Mesendoderm (in vitro differentiated cells): ENCODE data around the gene TAL2.

Experiments used
- DNase-seq: peaks from one replicate; pipeline ENCODE4 v3.0.0; 2013
- H2AK5ac ChIP-seq: 2 replicates; pipeline ENCODE4 v1.6.1; 2013; ENCODE audit warnings: low read length, inconsistent platforms
- H2BK120ac ChIP-seq: 2 replicates; pipeline ENCODE4 v1.6.1; 2013; ENCODE audit warnings: low read depth, mild to moderate bottlenecking, low read length, moderate library complexity, mixed read lengths
- H2BK15ac ChIP-seq: replicated peaks from 2 replicates; pipeline ENCODE4 v1.6.1; 2013; ENCODE audit warnings: low read depth, mild to moderate bottlenecking, moderate library complexity
- H2BK5ac ChIP-seq: 2 replicates; pipeline ENCODE4 v1.6.1; 2013; ENCODE audit warnings: low read length, inconsistent platforms
- H3K18ac ChIP-seq: 2 replicates; pipeline ENCODE4 v1.6.1; 2013; ENCODE audit warnings: mild to moderate bottlenecking, low read length, mixed read lengths
- H3K23ac ChIP-seq: one replicate; pipeline ENCODE4 v1.6.1; 2013; ENCODE audit warnings: low read length
- H3K27ac ChIP-seq: 2 replicates; pipeline ENCODE4 v1.5.1; 2013; ENCODE audit warnings: low read depth, mild to moderate bottlenecking, inconsistent platforms, low read length, moderate library complexity
- H3K27me3 ChIP-seq: 2 replicates; pipeline ENCODE4 v1.6.1; 2013; ENCODE audit warnings: low read length, control low read depth, mild to moderate bottlenecking, inconsistent platforms; ENCODE audit not compliant: insufficient read depth, poor library complexity
- H3K36me3 ChIP-seq: 2 replicates; pipeline ENCODE4 v1.6.1; 2013; ENCODE audit warnings: low read length, inconsistent platforms; ENCODE audit not compliant: control insufficient read depth, insufficient read depth
- H3K4ac ChIP-seq: one replicate; pipeline ENCODE4 v1.6.1; 2013; ENCODE audit warnings: low read depth, mild to moderate bottlenecking, low read length, moderate library complexity
- H3K4me1 ChIP-seq: 2 replicates; pipeline ENCODE4 v1.6.1; 2013; ENCODE audit warnings: low read depth, low read length, inconsistent platforms; ENCODE audit not compliant: control insufficient read depth
- H3K4me2 ChIP-seq: 2 replicates; pipeline ENCODE4 v1.6.1; 2013; ENCODE audit warnings: low read length
- H3K4me3 ChIP-seq: 2 replicates; pipeline ENCODE4 v1.5.1; 2013; ENCODE audit warnings: mild to moderate bottlenecking, low read length
- H3K56ac ChIP-seq: one replicate; pipeline ENCODE4 v1.6.1; 2013; ENCODE audit warnings: low read length
- H3K79me1 ChIP-seq: 2 replicates; pipeline ENCODE4 v1.6.1; 2013; ENCODE audit warnings: low read length, inconsistent platforms
- H3K79me2 ChIP-seq: 2 replicates; pipeline ENCODE4 v1.6.1; 2013; ENCODE audit warnings: mild to moderate bottlenecking, low read length; ENCODE audit not compliant: control insufficient read depth, insufficient read depth
- H3K9ac ChIP-seq: 2 replicates; pipeline ENCODE4 v1.6.1; 2013; ENCODE audit warnings: low read length, inconsistent platforms
- H4K5ac ChIP-seq: one replicate; pipeline ENCODE4 v1.6.1; 2013; ENCODE audit warnings: low read length
- H4K8ac ChIP-seq: one replicate; pipeline ENCODE4 v1.6.1; 2013; ENCODE audit warnings: low read depth, mild to moderate bottlenecking, control low read depth, low read length, moderate library complexity
- WGBS: extraction: QIAGEN DNeasy Blood & Tissue Kit; methylation state at CpG from one replicate; pipeline ENCODE4 v1.1.7; 2013; ENCODE audit warnings: low lambda C conversion rate, missing lambda C conversion rate; ENCODE audit not compliant: insufficient coverage; ENCODE audit errors: extremely low coverage; 5-methylcytosine and 5-hydroxymethylcytosine counted together

TAL2 gene

DNA sequence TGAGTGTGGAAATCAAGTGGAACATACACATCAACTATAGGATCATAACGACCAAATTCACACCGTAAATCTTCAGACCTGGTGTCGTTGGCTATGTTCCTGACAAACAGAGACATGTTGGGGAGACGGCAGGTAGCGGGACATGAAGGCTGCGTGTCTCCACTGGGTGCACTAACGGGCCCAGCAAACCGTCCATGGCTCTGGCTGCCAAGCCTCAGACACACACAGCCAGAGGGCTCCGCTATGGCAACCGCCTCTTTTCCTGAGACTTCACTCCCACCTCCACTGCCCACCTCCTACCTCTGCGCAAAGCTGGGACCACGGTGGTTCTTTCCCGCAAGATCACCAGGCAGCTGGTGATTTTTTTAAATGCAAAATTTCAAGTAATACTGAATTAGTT, 48.4 kb downstream of the TAL2 start:
- H2AK5ac ChIP-seq: no peak overlapping the region
- no peak for DNase-seq
- H3K27ac ChIP-seq: no peak overlapping the region
- no peaks in the 10 kb centered on the region for H3K36me3 ChIP-seq
- no peak overlapping the region for H2BK120ac ChIP-seq
- H3K56ac ChIP-seq: no peak overlapping the region
- no peak overlapping the region for H3K4me3 ChIP-seq
- H3K18ac ChIP-seq: no peak overlapping the region
- no peak overlapping the region for H4K5ac ChIP-seq
- no peak overlapping the region for H2BK15ac ChIP-seq
- H3K27me3 ChIP-seq: no peaks in the 10 kb centered on the region
- H3K4me2 ChIP-seq: no peak overlapping the region
- H4K8ac ChIP-seq: no peak overlapping the region
- H3K4ac ChIP-seq: no peak overlapping the region
- H3K9ac ChIP-seq: no peak overlapping the region
- WGBS: no CpG with 5 or more reads among the region's 13 CpGs
- no peaks in the 10 kb centered on the region for H3K4me1 ChIP-seq
- no peak overlapping the region for H2BK5ac ChIP-seq
- H3K23ac ChIP-seq: no peak overlapping the region
- H3K79me1 ChIP-seq: no peaks in the 10 kb centered on the region
- H3K79me2 ChIP-seq: no peaks in the 10 kb centered on the region

DNA sequence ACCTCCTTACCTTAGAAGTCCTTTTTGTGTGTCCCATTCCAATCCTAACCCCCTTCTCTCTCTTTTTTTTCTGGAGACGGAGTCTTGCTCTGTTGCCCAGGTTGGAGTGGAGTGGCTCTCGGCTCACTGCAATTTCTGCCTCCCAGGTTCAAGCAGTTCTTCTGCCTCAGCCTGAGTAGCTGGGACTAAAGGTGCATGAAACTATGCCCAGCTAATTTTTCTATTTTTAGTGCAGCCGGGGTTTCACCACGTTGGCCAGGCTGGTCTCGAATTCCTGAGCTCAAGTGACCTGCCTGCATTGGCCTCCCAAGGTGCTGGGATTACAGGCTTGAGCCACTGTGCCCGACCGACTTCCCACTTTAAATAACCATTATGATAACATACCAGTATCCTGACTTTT, 49.6 kb downstream of the TAL2 start:
- H3K4me2 ChIP-seq: no peak overlapping the region
- H2BK15ac ChIP-seq: no peak overlapping the region
- no peak overlapping the region for H4K5ac ChIP-seq
- no peak overlapping the region for H4K8ac ChIP-seq
- no peak overlapping the region for H3K18ac ChIP-seq
- no peak overlapping the region for H3K4ac ChIP-seq
- H3K27ac ChIP-seq: no peak overlapping the region
- DNase-seq: no peak
- H3K36me3 ChIP-seq: no peaks in the 10 kb centered on the region
- no peak overlapping the region for H2BK5ac ChIP-seq
- no peak overlapping the region for H3K4me3 ChIP-seq
- H3K56ac ChIP-seq: no peak overlapping the region
- H3K27me3 ChIP-seq: no peaks in the 10 kb centered on the region
- H3K9ac ChIP-seq: no peak overlapping the region
- no CpG with 5 or more reads among the region's 7 CpGs for WGBS
- no peaks in the 10 kb centered on the region for H3K79me2 ChIP-seq
- H2AK5ac ChIP-seq: no peak overlapping the region
- H3K79me1 ChIP-seq: no peaks in the 10 kb centered on the region
- no peaks in the 10 kb centered on the region for H3K4me1 ChIP-seq
- H3K23ac ChIP-seq: no peak overlapping the region
- H2BK120ac ChIP-seq: no peak overlapping the region

DNA sequence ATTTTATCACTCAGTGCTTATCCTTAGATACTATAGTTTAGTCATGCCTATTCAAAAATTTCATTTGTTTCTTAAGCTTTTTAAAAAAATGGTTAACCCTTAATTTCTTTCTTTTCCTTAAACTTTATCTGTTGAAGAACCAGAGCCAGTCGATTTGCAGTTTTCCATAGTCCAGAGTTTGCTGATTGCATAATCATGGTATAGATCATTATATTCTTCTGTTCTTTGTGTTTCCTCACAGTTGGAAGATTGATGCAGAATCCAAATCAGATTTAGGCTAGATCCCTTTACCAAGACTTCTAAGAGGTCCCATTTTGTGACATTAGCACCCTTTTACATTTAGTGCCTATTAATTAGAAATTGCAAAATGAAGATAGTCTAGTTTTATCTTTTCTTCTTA, 50.0 kb downstream of the TAL2 start:
- Histone ChIP-seq H3K27ac (no peak overlapping the region), H4K5ac (no peak overlapping the region), H3K4me2 (no peak overlapping the region), H3K36me3 (no peaks in the 10 kb centered on the region), H3K56ac (no peak overlapping the region), H2BK15ac (no peak overlapping the region), H3K4ac (no peak overlapping the region), H3K4me3 (no peak overlapping the region), H3K23ac (no peak overlapping the region), H3K18ac (no peak overlapping the region), H3K9ac (no peak overlapping the region), H2BK5ac (no peak overlapping the region), H2BK120ac (no peak overlapping the region), H3K4me1 (no peaks in the 10 kb centered on the region), H3K79me1 (no peaks in the 10 kb centered on the region), H2AK5ac (no peak overlapping the region), H4K8ac (no peak overlapping the region), H3K27me3 (no peaks in the 10 kb centered on the region), H3K79me2 (no peaks in the 10 kb centered on the region)
- no peak for DNase-seq
- WGBS: no CpG with 5 or more reads among the region's 1 CpG
